Glomerular visceral epithelial cell (primary cell): ENCODE results near the gene OR10AG1.

ENCODE experiments used
- DNase-seq: peaks from one replicate; pipeline ENCODE4 v3.0.0-alpha.2; 2016; ENCODE audit errors: extremely low spot score

The OR10AG1 gene

GRCh38 chr11:55969845-55970244 lies at the start of gene OR10AG1:
Gene OR10AG1, minus strand, starts transcription at chr11:55969945. Its CDS starts 38 bp downstream, at chr11:55969907.
- no peak for DNase-seq

GRCh38 chr11:56013805-56014204 lies 44.1 kb upstream of the OR10AG1 start:
- DNase-seq = no peak

DNA sequence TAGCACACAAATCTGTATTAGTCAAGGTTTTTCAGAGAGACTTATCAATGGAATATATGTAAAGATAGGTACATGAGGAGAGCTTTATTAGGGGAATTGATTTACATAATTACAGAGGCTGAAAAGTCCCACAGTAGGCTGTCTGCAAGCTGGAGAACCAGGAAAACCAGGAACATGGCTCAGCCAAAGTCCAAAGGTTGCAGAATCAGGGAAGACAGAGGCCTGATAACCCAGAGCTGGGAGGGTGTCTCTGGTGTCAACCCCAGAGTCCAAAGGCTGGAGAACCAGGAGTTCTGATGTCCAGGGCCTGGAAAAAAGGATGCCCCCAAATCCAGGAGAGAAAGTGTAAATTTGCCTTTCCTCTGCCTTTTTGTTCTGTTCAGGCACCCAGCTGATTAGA lies 41.0 kb upstream of the OR10AG1 start:
- DNase-seq = no peak

DNA sequence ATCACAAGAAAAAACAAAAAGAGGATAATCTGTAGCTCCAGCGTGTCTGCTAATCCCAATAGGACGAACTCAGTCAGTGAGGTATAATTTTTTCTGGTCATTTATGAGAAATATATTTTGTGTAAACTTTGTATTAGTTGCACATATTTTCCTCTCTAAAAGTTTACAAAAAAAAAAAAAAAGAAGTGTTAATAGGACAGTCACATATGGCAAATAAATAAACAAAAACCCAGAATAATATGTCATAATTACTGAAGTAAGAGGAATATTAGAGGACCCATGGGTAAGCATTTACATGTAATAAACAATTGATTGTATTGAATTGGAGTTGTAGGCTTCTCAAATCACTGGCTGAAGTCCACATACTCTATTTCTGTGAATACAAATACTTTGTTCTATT lies 24.8 kb upstream of the OR10AG1 start, which contains the start of gene OR5F1:
Gene OR5F1 (minus strand): TSS at position 101 of the 400 bp plus-strand sequence. CDS start 0 bp downstream, at position 101.
- DNase-seq = no peak

DNA sequence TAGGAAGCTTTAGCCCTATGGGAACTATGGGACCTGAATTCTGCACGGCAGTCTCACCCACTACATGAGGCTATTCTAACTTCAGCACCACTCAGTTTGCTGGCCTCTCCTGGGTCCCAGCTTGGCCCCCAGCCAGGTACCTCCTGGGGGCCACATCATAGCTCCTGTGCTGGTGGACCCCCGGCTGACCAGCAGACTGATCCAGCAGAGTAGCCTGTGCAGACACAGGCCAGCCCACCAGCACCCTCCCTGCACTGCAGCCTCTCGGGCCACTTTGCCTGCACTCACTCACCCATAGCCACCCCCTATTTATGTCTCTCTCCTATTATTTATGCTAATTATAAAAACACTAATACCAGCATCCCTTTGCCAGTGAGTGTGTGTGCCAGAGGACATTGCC lies 1.2 kb upstream of the OR10AG1 start:
- no peak for DNase-seq

DNA sequence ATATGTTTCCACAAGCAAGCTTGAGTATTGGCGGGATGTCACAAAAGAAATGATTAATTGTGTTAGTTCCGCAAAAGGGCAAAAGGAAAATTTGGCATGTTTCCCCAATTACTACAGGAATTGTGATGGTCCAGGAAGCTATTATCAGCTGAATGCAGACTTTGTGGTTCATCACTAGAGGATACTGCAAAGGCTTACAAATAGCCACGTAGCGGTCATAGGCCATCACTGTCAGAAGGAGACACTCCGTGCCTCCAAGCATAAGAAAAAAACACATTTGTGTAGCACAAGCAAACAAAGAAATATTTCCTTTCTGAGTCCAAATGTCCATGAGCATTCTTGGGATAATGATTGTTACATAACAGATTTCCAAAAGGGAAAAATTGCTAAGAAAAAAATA lies 1.8 kb downstream of the OR10AG1 start:
- DNase-seq = no peak

DNA sequence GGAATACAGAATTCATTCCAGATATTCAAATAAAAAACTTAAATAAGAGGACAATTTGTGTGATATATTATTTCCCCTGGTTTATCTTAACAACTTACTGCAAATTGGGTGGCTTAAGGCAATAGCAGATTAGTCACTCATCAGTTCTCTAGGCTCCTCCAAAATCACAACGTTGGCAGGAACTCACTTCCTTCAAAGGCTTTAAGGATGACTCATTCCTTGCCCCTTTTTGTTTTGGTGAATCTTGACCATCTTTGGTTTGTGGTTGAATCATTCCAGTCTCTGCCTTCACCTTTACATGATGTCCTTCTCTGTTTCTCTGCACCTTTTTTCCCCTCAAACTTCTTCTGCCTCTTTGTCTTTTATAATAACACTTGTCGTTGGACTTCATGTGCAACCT lies 3.4 kb downstream of the OR10AG1 start:
- DNase-seq = no peak

- no peak for DNase-seq
Observed at GRCh38 chr11:55956521-55956920, 13.2 kb downstream of the OR10AG1 start.

DNA sequence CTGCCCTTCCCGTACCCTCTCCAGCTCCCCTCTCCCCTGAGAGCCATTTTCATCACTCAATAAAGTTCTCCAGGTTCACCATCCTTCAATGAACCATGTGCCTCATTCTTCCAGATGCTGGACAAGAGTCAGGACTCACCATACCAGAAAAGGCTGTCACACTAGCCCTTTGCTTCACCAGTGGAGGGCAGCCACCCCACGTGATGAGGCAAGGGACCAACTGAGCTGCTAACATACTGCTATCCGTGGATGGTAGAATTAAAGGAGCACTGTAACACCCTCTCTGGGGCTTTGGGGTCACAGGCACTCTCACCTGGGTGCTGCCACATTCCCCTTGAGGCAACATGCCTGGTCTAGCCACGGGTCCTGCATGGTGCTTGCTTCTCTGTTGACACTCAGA lies 20.4 kb downstream of the OR10AG1 start:
- DNase-seq = no peak

GRCh38 chr11:55942785-55943392 lies 26.9 kb downstream of the OR10AG1 start:
- DNase-seq = peak; percentile 1

DNA sequence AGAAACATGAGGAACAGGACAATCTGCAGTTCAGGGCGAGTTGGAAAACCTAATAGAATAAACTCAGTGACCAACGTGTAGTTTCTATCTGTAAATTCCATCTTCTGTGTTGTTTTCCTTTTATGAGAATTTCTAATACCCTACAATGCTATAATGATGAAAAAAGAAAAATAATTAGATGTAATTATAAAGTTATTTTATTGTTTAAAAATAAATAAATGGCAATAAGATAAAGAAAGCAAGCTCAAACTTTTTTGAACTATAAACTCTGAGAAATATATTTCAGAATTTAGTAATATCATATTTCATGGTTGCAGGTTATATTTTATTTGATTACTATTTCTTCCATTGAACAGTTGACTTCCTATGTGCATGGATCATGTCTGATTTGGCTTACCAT lies 33.4 kb downstream of the OR10AG1 start, which contains the start of gene OR5I1:
Gene OR5I1 (minus strand): TSS at position 101 of the 400 bp plus-strand sequence. CDS start 0 bp downstream, at position 101.
- DNase-seq = no peak

GRCh38 chr11:55920537-55920936 lies 49.2 kb downstream of the OR10AG1 start:
- no peak for DNase-seq
